GM19238 (cell line): ENCODE measurements around the gene CCDC158.
"Not testable (repeated sequence)": the region's sequence is repeated elsewhere in the genome, so short reads cannot be mapped to it uniquely, and the experiment has no call there.

Source experiments
- DNase-seq: peaks from one replicate; pipeline ENCODE4 v3.0.0; 2011; ENCODE audit warnings: low spot score; ENCODE audit not compliant: insufficient read length

The CCDC158 gene

DNA sequence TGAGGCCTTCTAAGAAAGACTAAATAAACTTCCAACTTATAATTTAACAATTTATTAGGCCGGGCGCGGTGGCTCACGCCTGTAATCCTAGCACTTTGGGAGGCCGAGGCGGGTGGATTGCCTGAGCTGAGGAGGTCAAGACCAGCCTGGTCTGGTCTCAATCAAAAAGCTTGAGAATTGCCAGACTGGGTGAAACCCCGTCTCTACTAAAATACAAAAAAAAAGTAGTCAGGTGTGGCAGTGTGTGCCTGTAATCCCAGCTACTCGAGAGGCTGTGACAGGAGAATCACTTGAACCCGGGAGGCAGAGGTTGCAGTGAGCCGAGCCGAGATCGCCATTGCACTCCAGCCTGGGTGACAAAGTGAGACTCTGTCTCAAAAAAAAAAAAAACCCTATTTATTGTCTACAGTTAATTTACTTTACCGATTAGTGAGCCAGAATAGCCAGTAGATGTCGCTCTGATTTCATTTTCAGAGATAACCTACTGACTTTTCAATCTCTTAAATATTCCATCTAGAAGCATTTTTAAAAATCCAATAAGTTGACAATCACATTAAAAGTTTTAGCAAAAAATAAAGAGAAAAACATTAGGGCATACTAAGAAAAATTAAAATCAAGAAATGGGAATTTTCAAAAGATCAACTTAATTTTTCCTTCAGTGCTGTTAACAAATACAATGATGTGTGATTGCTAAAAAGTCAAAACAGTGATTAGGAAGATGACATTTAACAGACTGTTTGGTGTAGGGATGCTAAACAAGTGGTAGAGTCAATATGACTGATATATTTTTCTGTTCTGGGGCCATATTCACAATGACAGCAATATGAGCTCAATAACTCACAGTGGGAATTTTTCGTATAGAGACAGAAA, 9.8 kb upstream of the CCDC158 start:
- no peak for DNase-seq

DNA sequence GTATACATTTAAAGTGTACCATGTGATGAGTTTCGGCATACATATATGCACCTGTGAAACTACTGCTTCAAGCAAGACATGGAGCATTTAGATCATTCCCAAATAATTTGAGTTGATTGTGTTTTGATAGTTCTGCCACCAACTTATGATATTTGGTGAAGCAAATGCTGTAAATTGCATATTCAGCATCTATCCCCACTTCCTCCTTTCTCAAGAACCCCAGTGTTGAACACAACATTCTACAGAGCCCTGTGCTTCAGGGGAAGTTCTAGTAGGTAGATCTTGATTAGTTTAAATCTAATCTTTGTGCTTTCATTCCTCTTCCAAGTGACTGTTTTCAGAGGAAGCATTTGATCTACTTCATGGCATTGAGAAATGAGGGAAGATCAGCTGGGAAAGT, 8.7 kb upstream of the CCDC158 start:
- no peak for DNase-seq

DNA sequence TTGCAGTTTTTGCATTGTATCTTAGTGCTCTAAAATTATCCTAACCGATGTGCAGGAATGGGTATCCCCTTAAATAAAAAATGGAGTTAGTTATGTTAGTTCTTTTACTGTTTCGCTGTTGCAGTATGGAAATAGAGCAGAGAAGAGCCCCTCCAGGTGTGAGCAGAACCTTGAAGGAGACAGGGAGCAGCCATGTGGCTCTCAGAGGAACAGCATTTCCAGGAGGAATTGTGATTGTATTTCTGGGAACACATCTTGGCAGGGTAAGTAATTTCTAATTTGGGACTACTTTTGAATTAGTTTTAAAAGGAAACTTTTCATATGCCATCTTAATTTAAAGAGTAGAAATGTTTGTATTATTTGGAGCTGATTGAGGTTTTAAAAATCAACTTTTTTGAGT, 5.3 kb upstream of the CCDC158 start:
- no peak for DNase-seq

DNA sequence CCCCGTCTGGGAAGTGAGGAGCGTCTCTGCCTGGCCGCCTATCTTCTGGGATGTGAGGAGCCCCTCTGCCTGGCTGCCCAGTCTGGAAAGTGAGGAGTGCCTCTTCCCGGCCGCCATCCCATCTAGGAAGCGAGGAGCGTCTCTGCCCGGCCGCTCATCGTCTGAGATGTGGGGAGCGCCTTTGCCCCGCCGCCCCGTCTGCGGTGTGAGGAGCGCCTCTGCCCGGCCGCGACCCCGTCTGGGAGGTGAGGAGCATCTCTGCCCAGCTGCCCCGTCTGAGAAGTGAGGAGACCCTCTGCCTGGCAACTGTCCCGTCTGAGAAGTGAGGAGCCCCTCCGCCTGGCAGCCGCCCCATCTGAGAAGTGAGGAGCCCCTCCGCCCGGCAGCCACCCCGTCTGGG, 2.2 kb upstream of the CCDC158 start:
- DNase-seq: not testable (repeated sequence)

DNA sequence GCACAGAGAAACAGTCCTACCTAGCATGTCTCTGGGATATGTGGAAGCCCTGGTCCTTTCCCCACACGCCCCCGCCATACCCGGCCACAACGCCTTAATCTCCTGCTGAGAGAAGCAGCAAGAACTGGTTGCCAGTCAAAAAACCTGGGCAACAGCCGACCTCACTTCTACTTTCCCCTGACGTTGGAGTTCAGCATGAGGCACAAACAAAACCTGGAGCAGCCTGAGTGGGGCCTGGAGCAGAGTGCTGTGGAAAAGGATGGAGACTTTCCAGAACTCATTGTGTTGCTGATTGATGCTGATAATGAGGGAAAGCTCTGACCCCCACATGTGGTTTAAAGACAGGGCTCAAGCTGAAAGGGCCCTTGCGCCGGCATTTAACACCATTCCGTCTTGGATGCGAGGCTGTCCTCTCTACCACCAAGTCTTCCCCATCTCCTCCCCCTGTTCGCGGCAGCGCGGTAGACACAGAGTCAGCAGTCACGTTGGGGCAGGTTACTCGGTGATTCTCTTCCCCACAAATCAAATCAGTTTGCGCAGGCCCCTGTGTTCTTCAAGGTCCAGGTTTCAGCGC, 666 bp downstream of the CCDC158 start:
- no peak for DNase-seq

DNA sequence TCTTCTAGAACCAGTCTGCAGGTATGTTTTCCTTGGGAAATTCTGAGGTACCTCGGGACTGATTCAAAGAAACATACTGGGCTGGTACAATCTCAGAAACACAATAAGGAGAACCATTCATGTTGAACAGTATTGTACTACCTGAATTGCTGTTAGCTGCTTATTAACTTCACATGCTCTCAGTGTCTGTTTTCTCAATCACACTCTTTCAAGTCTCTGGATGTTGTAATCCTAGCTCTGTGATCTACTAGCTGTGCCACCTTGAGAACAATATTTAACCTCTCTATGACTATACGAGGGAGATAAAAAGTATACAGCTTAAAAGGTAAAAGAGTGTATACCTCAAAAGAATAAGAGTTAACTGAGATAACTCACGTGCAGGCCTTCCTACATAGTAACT, 10.3 kb downstream of the CCDC158 start:
- DNase-seq: no peak

DNA sequence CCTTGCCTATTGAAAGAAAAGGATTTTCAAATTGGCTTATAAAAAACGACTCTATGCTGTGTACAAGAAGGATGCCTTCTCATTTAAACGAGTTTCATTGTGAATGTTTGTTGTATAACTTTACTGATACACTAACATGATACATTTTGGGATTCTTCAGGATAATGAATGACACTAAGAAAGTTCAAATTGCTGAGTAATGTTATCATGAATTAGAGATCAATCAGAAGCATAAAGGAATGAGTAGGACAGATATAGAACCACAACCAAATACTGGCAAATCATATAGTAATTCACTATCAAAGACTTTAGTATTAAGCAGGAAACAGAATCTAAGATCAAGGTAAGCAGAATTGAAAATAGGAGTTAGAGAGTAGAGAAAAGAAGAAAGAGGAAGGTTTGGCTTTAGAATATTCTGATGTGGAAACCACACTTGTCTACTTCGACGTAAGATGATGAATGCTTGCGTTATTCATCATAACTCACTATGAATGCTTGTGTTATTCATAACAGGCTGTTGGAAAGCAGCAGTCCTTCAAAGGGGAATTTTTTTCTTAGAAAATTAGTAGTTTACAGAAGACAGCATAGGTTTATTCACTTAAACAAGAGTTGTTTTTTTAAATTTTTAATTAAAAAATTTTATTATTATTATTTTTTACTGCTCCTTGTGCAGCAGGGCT, 13.4 kb downstream of the CCDC158 start:
- DNase-seq: no peak

DNA sequence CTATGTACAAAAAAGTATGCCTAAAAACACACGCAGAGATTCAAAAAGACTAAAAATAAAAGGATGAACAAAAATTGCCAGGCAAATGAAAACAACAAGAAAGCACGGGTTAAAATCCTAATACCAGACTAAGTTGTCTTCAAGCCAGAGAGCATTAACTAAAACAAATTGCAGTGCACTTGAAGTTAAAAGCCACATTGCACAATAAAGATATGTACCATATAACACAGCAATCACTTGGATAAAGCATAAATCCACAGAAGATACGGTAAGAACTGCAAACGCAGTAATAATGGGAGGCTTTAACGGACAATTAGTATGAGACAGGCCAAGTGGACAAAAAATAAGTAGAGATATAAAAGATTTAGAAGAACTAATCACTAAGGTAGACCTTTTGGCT, 14.9 kb downstream of the CCDC158 start:
- no peak for DNase-seq

DNA sequence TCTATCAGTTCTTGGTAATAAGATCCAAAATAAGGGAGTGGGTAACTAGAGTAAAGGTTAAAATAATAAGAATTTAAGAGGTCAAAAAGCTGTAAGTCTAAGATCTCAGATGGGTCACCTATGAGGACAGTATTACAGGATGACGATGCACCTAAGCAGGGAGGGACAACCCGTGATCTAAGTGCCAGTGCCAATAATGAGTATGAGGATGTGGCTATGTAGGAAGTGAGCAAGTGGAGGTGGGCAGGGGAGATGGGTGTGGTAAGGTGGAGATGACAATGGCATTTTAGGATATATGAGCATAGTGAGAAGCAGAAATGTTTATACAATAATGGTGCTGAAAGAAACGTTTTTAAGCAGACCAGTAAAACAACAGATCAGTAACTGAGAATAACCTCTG, 19.3 kb downstream of the CCDC158 start:
- DNase-seq: no peak

DNA sequence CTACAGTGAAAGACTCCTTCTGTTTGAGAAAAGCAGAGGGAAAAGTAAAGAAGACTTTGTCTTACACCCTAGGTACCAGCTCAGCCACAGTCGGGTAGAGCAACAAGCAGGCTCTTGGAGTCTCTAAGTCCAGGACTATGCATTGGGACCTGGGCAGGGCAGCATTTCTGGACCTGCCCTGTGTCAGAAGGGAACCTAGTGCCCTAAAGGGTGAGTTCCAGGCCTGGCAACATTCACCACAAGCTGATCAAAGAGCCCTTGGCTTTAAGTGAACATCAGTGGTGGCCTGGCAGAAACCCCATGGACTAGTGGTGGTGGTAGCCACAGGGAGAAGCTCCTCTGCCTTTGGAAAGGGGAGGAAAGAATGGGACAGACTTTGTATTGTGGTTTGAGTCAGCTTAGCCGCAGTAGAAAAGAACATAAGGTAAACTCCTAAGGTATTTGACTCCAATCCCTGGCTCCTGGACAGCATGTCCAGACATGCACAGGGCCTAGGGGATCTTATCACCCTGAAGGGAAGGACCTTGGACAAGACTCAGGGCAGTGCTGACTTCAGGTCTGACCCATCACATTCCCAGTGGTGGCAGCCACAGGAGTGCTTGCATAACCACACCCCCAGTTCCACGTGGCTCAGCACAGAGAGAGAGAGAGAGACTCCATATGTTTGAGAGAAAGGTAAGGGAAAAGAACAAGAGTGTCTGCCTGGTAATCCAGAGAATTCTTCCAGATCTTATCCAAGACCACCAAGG, 32.6 kb downstream of the CCDC158 start:
- DNase-seq: no peak

DNA sequence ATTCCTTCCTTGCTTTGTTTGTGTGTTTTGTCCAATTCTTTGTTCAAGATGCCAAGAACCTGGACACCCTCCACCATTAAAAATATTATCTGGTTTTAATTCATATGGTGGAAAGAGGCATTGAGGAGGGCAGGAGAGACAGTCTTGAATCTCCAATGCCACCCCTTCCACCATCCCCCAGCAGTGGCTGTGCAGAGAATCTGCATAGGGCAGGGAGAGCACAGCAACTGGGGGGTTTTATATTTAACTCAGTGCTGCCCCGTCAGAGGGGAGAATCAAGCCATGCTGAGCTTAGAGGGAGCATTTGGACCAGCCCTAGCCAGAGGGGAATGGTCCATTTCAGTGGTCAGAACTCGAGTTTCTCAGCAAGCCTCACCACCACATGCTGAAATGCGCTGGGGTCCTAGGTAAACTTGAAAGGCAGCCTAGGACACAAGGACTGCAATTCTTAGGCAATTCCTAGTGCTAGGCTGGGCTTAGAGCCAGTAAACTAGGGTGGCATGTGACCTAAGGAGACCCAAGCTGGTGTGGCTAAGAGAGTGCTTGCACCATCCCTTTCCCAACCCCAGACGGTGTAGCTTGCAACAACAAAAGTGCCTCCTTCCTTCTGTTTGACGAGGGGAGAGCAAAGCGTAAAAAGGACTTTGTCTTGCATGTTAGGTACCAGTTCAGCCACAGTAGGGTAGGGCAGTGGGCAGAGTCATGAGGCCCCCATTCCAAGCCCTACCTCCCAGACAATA, 34.2 kb downstream of the CCDC158 start:
- no peak for DNase-seq

DNA sequence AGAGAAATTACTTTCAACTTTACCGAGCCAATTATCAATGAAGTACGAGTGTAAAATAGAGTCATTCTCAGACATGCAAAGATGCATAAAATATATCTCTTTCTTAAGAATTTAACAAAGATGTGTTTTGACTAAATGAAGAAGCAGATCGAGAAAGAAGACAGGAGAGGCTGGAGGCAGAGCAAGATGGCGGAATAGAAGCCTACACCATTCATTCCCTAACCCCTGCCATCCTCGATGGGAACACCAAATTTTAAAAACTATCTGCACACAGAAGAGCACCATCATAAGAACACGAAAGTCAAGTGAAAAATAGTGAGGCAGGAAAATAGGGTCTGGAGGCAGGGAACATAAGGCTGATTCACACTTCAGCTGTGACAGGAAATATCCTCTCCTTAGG, 35.0 kb downstream of the CCDC158 start:
- DNase-seq: no peak

DNA sequence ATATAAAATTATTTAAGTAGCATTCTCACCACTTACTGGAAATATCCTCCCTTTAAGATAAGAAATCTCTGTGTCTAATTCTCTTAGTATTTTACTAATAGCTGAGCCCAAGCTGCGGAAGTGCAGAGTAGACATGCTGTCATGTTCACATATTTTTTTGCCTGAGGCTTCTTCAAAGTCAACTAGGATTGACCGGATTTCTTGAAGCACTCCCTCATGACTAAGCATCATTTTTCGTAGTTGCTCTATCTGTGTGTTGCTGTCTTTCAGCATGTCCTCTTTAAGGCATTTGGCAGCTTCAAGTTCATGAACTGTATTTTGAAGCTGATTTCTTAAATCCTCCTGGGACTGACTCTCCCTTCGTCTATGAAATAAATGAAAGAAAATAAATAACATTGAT, 36.9 kb downstream of the CCDC158 start:
- no peak for DNase-seq

DNA sequence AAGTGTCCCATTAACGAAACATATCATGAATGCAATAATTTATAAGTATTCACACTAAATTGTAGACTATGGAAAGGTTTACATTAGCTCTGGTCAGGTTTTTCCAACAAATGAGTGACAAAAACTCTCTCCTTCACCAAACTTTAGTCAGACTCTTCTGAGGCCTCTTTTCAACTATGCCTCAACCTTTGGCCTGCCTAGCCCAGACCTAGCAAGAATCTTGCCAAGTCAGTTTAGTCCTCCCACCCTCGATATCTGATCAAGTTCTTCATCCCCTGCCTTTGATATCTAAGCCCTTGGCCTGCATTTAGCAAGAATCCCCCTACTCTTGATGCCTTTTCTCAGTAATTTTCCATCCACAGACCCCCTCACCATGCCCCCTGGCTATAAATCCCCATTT, 37.9 kb downstream of the CCDC158 start:
- DNase-seq: no peak

DNA sequence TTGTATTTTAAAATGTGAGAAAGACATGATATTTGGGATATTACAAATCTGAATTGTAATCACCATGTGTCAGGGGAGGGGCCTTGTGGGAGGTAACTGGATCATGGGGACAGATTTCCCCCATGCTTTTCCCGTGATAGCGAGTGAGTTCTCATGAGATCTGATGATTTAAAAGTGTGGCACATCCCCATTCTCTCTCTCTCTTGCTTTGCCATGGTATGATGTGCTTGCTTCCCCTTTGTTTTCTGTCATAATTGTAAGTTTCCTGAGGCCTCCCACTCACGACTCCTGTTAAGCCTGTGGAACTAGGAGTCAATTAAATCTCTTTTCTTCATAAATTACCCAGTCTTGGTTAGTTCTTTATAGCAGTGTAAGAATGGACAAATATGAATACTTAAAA, 39.0 kb downstream of the CCDC158 start:
- DNase-seq: no peak

DNA sequence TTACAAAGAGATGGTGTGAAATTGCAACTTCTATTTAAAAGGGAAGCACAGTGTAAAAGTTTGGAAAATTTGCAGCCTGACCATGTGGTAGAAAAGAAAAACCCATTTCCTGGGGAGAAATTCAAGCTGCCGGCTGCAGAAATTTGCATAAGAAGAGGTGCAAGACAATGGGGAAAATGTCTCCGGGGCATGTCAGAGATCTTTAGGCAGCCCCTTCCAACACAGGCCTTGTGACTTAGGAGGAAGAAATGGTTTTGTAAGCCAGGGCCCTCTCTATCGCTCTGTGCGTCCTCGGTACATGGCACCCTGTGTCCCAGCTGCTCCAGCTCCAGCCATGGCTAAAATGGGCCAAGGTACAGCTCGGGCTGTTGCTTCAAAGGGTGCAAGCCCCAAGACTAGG, 40.4 kb downstream of the CCDC158 start:
- no peak for DNase-seq

DNA sequence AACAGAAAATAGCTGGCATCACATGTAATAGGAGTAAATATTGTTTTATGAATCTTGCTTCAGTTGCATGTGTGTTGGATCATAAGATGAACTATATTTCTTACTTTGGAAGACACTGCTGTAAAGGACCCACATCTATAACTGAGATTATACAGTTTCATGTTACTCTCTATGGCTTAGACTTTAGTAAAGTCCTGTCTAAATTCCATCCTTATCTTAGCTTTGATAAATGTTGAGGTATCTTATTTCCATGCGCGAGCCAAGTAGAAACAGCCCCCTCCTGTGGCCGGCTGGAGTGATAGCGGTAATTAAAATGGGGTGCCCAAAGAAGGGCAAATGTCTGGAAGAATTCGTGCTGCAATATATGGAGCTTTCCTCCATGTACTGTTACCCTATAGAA, 43.0 kb downstream of the CCDC158 start:
- no peak for DNase-seq

DNA sequence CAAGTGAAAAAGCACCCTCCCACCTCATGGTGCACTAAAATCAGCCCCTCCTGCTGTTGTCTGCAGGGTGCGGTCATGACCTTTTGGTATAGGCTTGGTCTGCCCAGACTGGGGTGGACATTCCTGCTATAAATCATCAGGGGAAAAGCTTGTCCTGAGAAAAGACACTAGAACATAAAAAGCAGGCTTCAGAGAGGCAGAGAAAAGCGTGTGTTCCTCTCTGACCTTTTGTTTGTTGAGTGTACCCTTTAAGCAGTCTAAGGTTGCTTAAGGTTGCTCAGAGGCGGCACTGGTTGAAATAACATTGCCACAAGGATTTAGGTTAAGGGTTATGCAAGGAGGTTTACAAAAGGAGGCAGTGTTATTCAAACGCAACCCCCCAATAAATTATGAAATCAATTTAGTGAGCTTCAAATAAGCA, 43.5 kb downstream of the CCDC158 start:
- DNase-seq: no peak

DNA sequence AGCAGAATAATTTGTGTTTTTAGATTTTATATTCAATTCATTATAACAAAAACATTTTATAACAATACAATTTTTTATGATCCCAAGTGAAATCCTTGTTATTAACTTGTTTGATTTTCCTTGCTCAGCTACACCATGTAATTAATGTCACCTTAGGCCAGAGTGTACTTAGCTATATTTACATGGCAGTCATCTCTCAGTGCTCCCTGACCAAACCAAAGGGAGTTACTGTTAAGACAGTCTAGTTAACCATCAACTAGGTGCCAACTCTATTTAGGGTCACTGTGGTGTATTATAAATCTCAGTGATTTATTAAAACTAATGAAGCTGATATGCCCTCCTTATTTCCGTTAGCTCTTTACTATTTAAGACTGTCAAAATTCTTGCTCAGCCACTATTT, 44.4 kb downstream of the CCDC158 start:
- no peak for DNase-seq

DNA sequence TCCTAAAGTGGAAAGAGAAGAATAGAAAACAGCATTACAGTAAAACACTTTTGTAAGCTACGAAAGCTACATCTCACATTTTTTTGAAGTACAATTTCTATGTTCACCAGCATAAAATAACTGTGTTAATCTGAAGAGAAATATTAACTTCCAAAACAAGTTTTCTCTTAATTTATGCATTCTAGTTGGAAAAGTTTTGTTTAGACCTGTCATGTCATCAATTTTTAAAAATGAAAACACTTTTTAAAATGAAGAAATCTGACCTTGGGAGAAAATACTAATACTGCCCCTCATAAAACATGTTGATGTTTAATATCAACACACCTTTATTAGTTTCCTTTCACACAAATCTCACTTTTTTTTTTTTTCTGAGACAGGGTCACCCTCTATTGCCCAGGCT, 45.2 kb downstream of the CCDC158 start:
- no peak for DNase-seq

DNA sequence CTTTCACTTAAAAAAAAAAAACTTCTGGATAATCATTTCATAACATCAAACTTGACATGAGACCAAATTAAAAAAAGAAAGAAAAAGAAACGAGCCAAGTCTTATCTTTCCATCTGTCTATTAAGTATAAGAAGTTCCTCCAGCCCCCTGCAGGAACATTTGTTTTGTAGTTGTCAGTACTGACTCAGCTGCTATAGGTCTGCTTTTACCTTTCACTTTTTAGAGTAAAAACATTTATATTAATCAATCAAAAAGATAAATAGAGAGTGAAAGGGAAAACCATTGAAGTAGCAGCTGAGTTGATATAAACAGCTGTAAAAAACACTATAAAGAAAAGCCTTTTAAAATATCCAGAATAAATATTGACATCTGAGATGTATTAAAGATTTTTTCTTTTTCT, 46.1 kb downstream of the CCDC158 start:
- DNase-seq: no peak
